KOPT-K1 (cell line): ENCODE results near the gene BOLL.
"Not testable (repeated sequence)": the region's sequence is repeated elsewhere in the genome, so short reads cannot be mapped to it uniquely, and the experiment has no call there.

Experiments used
- H3K27ac ChIP-seq: fragments of 200-600 bp; sonication (generic); 2 replicates; pipeline ENCODE4 v1.5.1; 2016; ENCODE audit warnings: antibody characterized with exemption, mild to moderate bottlenecking, low read depth, low read length; ENCODE audit not compliant: poor library complexity, severe bottlenecking
- H3K36me3 ChIP-seq: fragments of 200-600 bp; sonication (generic); 2 replicates; pipeline ENCODE4 v1.5.1; 2017; ENCODE audit warnings: antibody characterized with exemption, mild to moderate bottlenecking, low read length, moderate library complexity; ENCODE audit not compliant: insufficient read depth
- H3K9me3 ChIP-seq: fragments of 200-600 bp; sonication (generic); 2 replicates; pipeline ENCODE4 v1.5.1; 2017; ENCODE audit warnings: antibody characterized with exemption, low read length, mild to moderate bottlenecking; ENCODE audit not compliant: insufficient read depth, poor library complexity, severe bottlenecking

BOLL gene, protein sequence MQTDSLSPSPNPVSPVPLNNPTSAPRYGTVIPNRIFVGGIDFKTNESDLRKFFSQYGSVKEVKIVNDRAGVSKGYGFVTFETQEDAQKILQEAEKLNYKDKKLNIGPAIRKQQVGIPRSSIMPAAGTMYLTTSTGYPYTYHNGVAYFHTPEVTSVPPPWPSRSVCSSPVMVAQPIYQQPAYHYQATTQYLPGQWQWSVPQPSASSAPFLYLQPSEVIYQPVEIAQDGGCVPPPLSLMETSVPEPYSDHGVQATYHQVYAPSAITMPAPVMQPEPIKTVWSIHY

DNA sequence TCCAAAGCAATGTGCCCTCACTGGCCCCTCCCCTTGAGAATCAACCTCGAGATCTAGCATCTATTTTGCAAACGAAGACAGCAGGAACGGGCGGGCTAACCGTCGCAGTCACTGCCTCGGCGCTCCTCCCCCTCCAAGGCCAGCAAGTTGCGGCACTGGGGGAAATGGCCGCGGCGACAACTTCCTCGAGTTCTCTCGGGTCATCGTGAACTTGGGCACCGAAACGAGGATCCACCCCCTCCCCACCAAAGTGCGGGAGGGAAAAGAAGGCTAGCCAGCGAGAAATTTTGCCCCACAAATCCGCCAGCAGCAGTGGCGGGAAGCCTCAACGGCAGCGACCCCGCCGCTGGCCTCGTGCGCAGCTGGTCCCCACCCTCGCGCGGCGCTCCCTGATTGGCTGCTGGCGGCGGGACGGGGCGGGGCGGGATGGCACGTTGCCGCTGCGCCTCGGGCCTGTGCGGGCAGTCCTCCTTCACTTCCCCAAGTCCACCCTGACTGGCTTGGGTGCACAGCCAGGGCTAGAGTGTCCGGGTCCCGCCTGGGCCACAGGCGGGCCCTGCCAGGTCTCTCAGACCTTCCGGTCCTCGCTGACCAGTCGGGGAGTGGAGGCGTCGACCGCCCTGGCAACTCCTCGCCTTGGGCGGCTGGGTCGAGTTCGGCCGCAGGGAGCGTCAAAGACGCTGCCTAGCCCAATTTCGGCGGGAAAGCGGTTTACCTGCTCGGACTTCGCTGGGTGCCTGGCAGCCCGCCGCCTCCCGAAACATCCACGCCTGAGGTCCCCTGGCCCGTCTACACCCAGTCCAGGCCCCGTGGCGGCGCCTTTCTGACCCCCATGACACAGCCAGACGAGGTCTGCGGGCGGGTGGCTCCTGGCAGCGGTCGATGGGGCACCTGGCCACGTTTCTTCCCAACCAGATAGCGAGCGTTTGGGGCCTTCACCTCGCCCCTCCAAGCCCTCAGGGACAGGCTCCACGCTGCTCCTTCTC, at the start of gene BOLL:
Gene BOLL (minus strand): TSS at position 364 of the 986 bp plus-strand sequence. CDS start 3,469 bp downstream, outside the sequence.
- Histone ChIP-seq H3K36me3 (no peaks in the 10 kb centered on the region), H3K27ac (no peak within 1 kb of the TSS), H3K9me3 (peaks cover 21% of the 10 kb centered on the region)

DNA sequence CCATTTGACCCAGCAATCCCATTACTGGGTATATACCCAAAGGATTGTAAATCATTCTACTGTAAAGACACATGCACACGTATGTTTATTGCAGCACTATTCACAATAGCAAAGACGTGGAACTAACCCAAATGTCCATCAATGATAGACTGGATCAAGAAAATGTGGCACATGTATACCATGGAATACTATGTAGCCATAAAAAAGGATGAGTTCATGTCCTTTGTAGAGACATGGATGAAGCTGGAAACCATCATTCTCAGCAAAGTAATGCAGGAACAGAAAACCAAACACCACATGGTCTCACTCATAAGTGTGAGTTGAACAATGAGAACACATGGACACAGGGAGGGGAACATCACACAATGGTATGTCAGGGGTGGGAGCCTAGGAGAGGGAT, 49.7 kb upstream of the BOLL start:
- not testable (repeated sequence) for H3K27ac ChIP-seq, H3K36me3 ChIP-seq, H3K9me3 ChIP-seq

DNA sequence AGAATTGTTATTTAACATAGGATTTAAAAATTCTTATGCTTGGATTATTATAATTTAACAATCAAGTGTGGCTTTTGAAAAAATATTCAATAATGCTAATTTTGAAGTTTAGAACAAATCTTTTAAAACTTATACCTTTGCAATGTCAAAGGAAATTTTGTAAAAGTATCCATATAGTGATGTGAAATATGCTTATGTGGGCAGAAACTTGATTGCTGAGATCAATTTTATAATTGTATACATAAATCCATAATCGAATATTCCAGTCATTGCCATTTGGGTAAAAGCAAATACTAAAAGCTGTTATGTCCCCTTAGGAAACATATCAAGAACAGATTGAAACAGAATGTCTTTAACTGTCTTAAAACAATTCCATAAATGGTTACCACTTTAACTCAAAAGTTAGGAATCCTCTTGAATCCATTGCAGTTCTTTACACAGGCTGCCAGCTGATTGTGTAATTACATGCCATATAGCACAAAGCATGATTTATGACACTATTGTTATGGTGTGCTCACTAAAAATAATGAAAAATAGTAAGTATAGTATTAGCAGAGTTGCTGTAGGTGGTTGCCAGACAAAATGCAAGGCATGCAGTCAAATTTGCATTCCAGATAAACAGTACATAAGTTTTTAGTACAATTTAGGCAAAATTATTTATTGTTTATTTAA, 43.5 kb upstream of the BOLL start:
- Histone ChIP-seq H3K27ac (no peak overlapping the region), H3K36me3 (no peaks in the 10 kb centered on the region), H3K9me3 (no peaks in the 10 kb centered on the region)

DNA sequence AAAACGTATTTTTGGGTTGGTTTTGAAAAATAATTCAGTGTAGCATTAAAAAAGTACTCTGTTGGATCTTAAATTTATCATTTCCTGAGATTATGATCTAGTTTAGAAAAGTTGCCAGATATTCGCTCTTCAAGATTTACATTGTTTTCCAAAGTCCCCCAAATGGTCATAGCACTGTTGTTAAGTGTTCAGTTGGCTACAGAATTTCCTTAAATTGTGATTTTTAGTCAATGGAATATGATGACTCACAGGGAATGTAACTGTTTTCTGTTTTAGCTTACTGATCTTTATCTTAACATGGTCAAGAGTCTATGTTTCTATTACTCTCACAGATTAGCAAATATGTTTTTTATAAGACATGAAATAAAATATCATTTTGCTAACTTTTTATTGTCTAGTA, 42.5 kb upstream of the BOLL start:
- Histone ChIP-seq H3K36me3 (no peaks in the 10 kb centered on the region), H3K9me3 (no peaks in the 10 kb centered on the region), H3K27ac (no peak overlapping the region)

DNA sequence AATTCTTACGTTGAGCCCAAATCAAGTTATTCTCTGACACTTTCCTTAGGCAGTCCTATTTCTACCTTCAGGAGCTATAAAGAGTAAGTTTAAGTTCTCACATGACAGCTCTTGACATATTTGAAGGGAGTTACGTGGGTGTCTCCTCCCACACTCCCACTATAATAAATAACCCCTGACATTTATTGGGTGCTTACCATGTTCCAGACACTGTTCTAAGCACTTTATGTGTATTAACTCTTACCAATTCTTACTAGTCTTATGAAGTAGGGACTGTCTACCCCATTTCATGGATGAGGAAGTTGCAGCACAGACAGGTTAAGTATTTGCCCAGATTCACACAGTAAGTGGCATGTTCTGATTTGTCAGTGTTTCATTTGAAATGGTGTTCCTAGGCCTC, 37.2 kb upstream of the BOLL start:
- H3K27ac ChIP-seq = no peak overlapping the region
- H3K9me3 ChIP-seq = no peaks in the 10 kb centered on the region
- H3K36me3 ChIP-seq = no peaks in the 10 kb centered on the region

DNA sequence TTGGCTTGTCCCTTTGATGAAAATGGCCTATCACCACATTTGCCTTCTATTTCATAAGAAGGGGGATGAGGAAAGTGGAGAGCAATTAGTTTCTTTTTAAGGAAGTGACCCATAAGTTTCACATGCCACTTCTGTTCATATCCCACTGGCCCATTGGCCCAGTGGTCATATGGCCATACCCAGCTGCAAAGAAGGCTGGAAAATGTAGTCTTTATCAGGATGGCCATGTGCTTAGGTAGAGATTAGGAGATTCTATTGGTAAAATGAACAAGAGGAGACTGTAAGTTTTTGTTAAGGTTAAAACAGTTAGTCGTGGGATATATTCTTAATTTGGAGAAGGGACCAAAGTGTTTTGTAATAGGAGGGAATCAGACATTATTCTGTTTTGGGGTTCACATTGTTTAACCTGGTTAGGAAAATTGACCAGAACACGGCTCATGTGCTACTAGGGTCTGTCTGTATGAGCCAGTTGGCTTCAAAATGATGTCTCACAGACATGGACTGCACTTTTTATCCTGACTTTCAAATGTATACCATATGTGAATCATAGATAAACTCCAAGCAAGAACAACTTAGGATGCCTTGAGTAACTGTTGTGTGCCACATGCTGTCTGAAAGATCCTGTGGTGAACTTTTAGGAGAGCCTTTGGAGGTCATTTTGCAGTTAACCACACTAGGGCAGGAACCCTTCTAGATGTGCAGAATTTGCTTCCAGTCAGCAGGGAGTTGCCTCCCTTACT, 36.6 kb upstream of the BOLL start:
- H3K9me3 ChIP-seq = no peaks in the 10 kb centered on the region
- H3K27ac ChIP-seq = no peak overlapping the region
- no peaks in the 10 kb centered on the region for H3K36me3 ChIP-seq

DNA sequence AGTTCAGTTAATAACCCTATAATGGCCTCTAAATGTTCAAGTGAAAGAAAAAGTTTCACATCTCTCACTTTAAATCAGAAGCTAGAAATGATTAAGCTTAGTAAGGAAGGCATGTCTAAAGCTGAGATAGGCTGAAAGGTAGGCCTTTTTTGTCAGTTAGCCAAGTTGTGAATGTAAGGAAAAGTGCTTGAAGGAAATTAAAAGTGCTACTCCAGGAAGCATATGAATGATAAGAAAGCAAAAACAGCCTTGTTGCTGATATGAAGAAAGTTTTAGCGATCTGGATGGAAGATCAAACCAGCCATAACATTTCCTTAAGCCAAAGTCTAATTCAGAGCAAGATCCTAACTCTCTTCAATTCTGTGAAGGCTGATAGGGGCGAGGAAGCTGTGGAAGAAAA, 29.4 kb upstream of the BOLL start:
- Histone ChIP-seq H3K9me3 (no peaks in the 10 kb centered on the region), H3K36me3 (no peaks in the 10 kb centered on the region), H3K27ac (no peak overlapping the region)

DNA sequence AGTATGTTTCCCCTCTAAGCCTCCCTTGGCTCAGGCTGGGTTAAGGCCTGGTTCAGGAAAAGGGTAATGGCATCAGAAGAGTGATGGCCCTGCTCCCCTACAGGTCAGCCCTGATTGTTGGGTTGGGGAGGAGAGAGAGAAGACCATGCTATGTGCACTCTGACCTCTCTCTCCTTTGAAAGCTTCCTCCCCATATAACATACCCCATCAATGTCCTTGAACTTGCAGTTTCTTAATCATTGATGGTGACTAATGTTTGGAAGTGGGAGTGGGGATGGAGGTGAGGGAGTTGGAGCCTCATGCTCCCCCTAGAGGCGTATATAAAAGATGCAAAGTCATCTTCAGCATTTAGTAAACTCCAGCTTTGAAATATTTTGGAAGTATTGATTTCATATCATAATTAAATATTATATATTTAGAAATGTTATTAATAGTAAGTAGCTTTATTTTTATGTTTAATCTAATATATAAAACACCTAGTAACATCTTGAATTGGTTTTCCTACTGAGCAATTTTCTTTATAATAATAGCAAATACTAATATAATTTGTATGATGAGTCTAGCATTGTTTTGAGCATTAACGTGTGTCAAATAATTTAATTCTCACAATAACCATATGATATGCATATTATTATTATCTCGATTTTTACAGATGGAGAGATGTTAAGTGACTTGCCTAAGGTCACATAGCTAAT, 28.1 kb upstream of the BOLL start:
- H3K27ac ChIP-seq = no peak overlapping the region
- no peaks in the 10 kb centered on the region for H3K36me3 ChIP-seq
- no peaks in the 10 kb centered on the region for H3K9me3 ChIP-seq

DNA sequence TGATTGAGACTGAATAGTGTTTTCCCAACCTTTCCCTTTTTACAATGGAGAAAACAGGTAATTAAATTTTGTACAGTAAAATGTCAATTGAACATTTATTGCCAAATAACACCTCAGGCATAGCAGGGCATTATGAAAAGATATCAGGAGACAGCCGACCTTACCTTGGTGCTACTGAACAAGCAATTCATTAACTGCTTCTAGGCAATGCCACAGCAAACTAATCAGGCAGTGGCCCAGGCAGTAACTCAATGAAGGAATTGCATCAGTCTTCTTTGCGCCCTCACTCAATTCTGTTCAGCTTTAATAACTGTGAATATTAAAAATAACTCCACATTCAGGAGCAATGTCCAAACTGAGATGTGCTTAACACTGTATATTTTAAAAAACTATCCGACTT, 25.4 kb upstream of the BOLL start:
- Histone ChIP-seq H3K9me3 (no peaks in the 10 kb centered on the region), H3K27ac (no peak overlapping the region), H3K36me3 (no peaks in the 10 kb centered on the region)

DNA sequence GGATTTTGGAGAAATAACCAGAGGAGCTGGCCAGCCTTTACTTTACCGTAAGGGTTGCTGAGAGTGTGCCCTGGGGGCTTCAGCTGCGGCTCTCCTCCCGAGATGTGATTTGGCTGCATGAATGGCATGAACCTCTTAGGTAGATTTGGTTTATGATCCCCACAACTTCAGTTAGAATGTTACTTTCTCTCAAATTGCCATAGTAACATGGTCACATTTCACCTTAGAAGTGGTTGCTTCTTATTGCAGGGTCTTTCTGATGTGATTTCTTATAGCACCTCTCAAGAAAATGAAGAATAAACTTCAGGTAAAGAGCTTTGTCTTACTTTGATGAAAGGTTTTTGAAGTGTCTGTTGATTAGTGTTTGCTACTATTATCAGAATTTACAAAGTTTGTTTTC, 24.9 kb upstream of the BOLL start:
- H3K36me3 ChIP-seq = no peaks in the 10 kb centered on the region
- no peak overlapping the region for H3K27ac ChIP-seq
- H3K9me3 ChIP-seq = no peaks in the 10 kb centered on the region

DNA sequence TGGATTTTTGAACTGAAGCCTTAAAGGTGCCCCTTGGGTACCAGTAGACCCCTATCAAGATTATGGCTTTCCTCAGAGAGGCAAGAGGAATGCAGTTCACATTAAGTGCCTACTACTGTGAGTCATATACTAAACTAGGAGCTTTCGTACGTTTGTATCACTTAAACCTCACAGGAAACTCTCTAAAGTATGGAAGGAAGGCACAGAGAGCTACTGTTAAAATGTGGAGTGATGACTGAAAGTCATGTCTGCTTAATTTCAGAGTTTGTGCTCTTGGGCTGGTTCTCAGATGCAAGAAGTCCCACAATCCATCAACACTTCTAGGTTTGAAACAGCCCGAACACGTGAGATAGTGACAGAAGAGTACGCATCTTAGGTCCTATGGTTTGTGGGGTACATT, 23.9 kb upstream of the BOLL start:
- H3K9me3 ChIP-seq = no peaks in the 10 kb centered on the region
- H3K36me3 ChIP-seq = no peaks in the 10 kb centered on the region
- H3K27ac ChIP-seq = no peak overlapping the region

DNA sequence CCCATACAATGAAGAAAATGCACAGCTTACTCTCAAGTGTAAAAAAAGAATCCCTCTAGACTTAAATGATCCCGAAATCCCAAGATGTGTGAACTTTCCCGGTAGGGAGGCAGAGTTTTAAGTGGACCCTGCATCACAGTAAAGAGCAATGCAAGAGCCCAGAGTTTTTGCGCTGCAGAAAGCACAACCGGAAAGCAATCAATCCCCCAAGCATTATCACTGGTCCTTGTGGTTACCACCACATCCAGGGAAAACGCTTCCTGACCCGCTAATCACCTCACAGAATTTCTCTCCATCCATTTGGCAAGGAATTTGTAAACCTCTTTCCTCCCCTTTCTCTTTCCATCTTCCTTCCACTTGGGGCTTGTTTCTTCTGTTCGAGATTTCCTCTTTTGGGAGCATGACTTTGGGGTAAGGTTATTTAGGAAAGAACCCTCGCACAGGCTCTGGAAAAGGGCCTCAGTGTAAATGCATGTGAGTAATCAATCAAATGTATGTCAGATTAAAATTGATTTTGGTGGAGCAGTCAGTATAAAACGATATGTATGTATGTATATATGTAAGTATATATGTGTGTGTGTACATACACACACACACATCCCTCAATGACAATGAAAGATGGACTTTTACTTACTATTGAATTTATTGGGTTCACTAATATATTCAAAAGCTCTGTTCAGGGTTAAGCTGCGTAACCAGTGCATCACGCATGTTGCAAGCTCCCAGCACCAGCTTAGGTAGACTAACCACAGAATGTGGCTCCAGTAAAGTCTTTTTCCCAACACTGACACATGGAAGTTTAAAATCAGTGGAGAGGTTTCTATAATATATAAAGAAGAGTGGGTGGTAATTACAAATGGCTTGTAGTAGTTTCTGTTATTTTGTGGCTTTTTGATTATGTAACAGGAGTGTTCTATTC, 20.9 kb upstream of the BOLL start:
- Histone ChIP-seq H3K36me3 (no peaks in the 10 kb centered on the region), H3K9me3 (no peaks in the 10 kb centered on the region), H3K27ac (no peak overlapping the region)
